ENCODE measurements around the gene PALM.

PALM gene

DNA sequence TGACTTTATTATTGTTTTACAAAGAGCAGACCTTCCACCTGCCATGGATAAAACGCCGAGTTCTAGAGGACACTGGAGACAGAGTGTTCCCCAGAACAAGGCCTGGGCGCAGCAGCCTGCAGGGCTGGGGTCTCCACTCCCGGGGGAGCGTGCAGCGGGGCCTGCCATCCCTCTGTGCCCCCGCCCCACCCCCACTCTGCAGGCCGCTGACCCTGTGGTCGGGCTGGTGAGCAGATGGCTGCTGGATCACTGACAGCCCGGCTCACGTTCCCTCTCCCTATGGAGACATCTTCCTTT lies 79.9 kb downstream of the PALM start:
- DNase-seq = no peak

DNA sequence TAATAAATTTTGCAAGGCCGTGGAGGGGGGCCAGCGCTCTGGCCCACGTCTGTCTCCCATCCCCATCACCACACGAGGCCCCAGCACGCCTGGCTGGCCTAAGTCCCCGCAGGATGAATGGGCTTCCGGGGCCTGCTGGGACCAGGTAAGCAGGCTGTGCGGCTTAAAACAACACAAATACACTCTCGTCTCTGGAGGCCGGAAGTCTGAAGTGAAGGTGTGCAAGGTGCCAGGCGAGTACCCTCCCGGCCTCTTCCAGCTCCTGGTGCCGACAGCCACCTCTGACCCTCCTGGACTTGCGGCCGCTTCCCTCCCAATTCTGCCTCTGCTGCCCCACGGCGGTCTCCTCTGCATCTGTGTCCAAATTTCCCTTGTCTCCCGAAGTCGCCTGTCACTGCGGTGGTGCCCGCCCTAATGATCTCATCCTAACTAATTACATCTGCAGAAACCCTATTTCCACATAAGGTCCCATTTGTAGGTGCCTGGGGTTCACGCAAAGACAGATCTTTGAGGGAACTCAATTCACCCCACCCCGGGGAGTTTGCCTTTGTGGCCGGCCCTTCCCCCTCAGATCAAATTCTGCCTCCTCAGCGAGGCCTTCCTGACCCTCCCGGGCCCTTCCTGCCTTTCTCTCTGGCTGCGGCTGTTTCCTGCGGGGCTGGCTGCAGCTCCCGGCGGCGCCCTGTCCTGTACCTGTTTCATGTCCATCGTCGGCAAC lies 80.4 kb downstream of the PALM start:
- DNase-seq = peak; percentile 48

GRCh38 chr19:789701-790060 lies 80.9 kb downstream of the PALM start:
- no peak for DNase-seq

GRCh38 chr19:791007-791566 lies 82.4 kb downstream of the PALM start:
- no peak for DNase-seq

DNA sequence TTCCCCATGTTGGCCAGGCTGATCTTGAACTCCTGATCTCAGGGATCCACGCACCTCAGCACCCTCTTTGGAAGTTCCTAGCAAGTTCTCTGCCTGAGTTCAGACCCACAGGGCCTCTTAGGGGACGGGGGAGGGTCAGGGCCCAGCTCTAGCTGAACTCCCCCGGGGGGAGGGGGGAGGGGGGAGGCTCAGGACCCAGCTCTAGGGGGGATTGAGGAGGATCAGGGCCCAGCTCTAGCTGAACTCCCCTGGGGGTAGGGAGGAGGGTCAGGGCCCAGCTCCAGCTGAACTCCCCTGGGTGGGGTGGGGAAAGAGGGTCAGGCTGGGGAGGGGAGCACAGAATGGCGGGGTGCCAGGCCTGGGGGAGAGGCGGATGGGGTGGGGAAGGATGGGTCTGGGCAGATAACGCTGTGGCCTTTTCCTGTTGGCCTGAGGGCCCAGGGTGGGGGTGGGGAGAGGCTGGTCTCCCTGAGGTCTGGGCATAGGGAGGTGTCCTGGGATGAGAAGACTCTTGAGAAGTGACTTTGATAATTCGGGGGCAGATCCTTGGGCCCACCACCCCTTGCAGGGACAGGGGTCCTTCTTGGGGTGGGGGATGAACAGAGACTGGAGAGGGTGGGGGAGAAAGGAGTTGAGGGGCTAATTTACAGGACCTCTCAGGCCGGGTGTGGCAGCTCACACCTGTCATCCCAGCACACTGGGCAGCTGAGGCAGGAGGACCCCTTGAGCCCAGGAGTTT lies 83.0 kb downstream of the PALM start:
- DNase-seq = no peak

GRCh38 chr19:792306-792885 lies 83.7 kb downstream of the PALM start:
- no peak for DNase-seq

GRCh38 chr19:793806-794205 lies 85.1 kb downstream of the PALM start:
- DNase-seq = no peak

DNA sequence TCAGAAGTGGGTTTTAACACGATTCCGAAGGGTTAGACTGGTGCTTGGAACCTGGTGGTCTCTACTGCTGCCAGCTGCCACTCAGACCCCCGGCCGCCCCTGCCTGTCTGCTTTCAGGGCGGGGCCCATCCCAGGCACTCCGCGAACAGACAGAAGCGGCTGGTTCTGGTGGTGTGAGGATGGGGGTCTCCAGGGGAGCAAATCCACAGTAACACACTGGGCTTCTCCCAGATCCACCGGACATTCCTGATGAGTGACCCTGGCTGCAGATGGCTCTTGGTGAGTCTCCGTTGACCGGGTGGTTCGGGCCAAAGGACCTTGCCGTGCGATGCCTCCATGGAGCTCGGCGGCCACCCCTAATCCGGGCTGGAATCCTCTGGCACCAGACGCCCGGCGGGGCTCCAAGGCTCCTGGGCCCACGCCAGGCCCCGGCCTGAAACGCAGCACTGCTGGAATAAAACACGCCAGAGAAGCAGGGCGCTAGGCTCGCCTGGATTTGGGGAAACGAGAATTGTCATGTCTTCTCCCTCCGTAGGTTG lies 86.4 kb downstream of the PALM start:
- no peak for DNase-seq

- no peak for DNase-seq
Measured at GRCh38 chr19:795691-796581, 87.2 kb downstream of the PALM start.

GRCh38 chr19:796692-797527 lies 88.2 kb downstream of the PALM start, which contains the start of gene PTBP1:
TSS of gene PTBP1 (plus strand) at chr19:797452. CDS start at chr19:797498, 46 bp downstream.
- peak; percentile 97 for DNase-seq
